Coronary artery (tissue), 2 donors: ENCODE measurements around the gene SGK1.
"Not testable (repeated sequence)": the region's sequence is repeated elsewhere in the genome, so short reads cannot be mapped to it uniquely, and the experiment has no call there.

Source experiments
- DNase-seq: peaks from one replicate; pipeline ENCODE4 v3.0.0-alpha.2; 2017; ENCODE audit warnings: low spot score
- H3K27ac ChIP-seq, 2 donors: fragments of 200-600 bp; sonication (generic); one replicate each; pipeline ENCODE4 v1.5.1; 2016 to 2019
- H3K4me3 ChIP-seq: fragments of 200-600 bp; sonication (generic); 2 replicates; pipeline ENCODE4 v1.5.1; 2016; ENCODE audit warnings: mild to moderate bottlenecking, moderate library complexity
- TF ChIP-seq, protein P1 (sequence below): fragments of 200-600 bp; sonication (generic); IDR thresholded peaks from one replicate; pipeline ENCODE4 v1.5.1; 2019; ENCODE audit warnings: antibody characterized with exemption

SGK1 gene

DNA sequence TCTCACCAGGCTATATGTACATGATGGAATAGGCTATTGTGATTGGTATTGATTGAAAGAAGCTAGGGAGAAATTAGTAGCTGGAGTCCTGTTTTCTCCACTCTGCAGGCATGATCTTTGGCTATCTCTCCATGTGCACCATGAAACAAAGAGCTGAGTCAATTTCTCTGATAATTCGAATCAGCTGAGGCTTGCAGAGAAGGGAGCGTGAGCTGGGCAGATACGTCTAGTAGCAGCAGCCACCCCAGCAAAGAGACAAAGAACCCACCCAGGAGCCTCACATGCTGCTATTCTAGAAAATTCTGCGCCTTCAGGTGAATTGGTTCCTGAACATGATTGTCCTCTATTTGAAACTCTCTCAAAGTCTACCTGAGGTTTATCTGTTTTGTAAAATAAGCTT, 6.9 kb upstream of the SGK1 start:
- Histone ChIP-seq H3K27ac (no peak overlapping the region), H3K4me3 (no peak overlapping the region)
- TF ChIP-seq, protein P1, sequence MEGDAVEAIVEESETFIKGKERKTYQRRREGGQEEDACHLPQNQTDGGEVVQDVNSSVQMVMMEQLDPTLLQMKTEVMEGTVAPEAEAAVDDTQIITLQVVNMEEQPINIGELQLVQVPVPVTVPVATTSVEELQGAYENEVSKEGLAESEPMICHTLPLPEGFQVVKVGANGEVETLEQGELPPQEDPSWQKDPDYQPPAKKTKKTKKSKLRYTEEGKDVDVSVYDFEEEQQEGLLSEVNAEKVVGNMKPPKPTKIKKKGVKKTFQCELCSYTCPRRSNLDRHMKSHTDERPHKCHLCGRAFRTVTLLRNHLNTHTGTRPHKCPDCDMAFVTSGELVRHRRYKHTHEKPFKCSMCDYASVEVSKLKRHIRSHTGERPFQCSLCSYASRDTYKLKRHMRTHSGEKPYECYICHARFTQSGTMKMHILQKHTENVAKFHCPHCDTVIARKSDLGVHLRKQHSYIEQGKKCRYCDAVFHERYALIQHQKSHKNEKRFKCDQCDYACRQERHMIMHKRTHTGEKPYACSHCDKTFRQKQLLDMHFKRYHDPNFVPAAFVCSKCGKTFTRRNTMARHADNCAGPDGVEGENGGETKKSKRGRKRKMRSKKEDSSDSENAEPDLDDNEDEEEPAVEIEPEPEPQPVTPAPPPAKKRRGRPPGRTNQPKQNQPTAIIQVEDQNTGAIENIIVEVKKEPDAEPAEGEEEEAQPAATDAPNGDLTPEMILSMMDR: no peak
- no peak for DNase-seq

DNA sequence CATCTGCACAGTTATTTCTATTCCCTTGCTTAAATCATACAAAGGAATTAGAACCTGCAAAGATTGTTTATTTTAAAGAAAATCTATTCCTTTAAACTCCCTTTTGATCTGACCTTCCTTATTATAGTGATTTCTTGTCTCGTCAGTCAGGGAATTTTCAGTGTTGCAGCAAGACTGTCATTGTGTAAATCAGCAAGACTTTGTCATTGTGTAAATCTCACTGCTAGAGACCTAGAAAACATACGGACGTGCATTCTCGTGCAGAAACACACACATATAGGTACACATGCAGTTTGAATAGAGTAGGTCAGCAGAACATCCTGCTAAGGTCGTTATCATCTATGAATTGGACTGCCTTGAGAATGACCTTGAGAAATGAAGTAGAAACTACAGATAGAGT, 6.2 kb upstream of the SGK1 start:
- Histone ChIP-seq H3K4me3 (no peak overlapping the region), H3K27ac (no peak overlapping the region)
- DNase-seq: no peak
- TF ChIP-seq, protein P1: no peak

DNA sequence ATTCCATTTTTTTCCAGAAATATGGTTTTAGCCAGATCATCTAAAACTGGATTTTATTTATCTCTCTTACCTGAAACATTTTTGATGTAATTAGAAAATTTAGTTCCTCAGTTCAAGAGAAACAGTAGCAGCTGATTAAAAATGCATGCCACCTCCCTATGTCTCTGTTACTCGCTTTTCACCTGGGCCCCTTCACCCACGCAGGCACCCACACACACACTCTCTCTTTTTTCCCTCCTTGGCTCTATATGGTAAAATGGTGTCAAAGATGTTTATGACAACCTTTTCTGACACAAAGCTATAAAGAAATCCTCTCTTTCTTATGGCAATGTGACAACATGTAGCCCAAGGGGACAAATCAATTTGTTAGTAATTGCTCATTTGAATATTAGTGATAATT, 5.8 kb upstream of the SGK1 start:
- DNase-seq: no peak
- H3K4me3 ChIP-seq: no peak overlapping the region
- no peak overlapping the region for H3K27ac ChIP-seq
- TF ChIP-seq, protein P1: no peak

DNA sequence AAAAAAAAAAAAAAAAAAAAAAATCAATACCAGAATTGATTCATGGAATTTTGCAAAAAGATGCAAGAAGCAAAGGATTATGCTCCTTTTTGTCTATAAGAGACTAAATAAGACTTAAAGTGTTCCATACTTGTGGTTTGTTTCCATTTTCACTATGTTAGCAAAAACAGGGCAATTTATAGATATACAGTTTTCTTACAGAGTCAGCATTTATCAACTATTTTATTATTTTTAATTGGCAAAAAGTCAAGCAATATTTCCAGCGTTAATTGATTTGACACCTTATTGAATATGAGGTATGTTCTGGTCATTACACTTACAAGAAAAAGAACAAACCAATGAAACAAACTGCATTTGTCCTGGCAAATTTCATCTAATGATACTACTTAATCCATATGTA, 5.4 kb upstream of the SGK1 start:
- no peak overlapping the region for H3K27ac ChIP-seq
- no peak for DNase-seq
- no peak overlapping the region for H3K4me3 ChIP-seq
- TF ChIP-seq, protein P1: no peak

DNA sequence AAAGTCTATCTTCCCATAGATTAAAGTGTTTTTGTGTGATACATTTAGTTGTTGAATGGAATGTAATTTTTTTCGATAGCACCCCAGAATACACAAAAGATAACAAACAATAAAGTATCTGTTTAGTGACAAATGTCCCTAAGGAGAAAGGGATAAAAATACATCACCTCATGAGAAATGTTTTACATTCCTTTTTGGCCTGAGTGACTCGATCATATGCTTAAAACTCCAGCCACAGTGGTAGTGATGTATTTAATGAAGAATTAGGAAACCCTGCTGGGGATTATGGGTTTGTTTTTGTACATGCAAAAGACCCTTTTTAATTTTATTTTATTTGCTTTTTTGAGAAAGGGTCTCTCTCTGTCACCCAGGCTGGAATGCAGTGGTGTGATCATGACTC, 4.3 kb upstream of the SGK1 start:
- no peak for DNase-seq
- no peak overlapping the region for H3K27ac ChIP-seq
- no peak overlapping the region for H3K4me3 ChIP-seq
- TF ChIP-seq, protein P1: no peak

DNA sequence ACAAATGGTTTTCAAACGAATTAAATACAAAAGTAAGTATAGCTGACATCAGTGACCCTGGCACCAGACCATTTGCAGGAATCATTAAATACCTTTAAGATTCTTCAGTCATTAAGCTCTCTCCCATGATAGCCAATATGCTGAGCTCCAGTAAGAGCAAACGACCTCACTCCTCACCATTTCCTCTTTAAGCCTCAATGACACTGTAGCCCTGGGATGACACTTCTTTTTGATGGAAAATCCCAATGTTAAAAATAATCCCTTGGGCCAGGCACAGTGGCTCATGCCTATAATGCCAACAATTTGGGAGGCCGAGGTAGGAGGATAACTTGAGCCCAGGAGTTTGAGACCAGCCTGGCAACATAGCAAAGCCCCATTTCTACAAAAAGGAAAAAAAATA, 3.3 kb upstream of the SGK1 start:
- DNase-seq: no peak
- H3K4me3 ChIP-seq: no peak overlapping the region
- no peak overlapping the region for H3K27ac ChIP-seq
- TF ChIP-seq, protein P1: no peak

DNA sequence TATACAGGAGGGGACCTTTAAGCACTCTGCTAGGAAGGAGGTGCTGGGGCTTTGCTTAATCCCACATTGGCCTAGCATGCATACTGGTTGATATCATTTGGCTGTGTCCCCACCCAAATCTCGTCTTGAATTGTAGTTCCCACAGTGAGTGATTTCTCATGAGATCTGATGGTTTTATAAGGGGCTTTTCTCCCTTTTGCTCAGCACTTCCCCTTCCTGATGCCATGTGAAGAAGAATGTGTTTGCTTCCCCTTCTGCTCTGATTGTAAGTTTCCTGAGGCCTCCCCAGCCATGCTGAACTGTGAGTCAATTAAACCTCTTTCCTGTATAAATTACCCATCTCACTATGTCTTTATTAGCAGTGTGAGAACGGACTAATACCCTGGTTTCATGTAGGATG, 1.8 kb upstream of the SGK1 start:
- H3K4me3 ChIP-seq, H3K27ac ChIP-seq, DNase-seq: not testable (repeated sequence)

DNA sequence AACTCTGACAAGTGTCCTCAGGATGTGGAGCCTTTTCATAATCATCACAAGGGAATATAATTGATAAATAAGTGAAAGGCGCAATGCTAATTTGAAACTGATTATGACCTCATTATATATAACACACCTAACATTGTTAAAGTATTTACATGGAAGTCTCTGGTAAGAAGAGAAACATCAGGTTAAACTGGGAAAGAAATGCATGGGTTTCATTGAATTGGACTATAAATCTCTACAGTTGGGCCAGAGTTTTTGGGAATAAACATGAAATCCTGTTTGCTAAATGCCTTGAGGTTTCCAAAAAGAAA, 1.0 kb upstream of the SGK1 start:
- Histone ChIP-seq H3K4me3 (no peak overlapping the region), H3K27ac (no peak overlapping the region)
- no peak for DNase-seq
- TF ChIP-seq, protein P1: no peak
